Stromal cell of bone marrow (primary cell): ENCODE data around the gene NREP.

ENCODE experiments used
- DNase-seq: peaks from one replicate; pipeline ENCODE4 v3.0.0-alpha.2; 2012; ENCODE audit warnings: low read depth

NREP gene

DNA sequence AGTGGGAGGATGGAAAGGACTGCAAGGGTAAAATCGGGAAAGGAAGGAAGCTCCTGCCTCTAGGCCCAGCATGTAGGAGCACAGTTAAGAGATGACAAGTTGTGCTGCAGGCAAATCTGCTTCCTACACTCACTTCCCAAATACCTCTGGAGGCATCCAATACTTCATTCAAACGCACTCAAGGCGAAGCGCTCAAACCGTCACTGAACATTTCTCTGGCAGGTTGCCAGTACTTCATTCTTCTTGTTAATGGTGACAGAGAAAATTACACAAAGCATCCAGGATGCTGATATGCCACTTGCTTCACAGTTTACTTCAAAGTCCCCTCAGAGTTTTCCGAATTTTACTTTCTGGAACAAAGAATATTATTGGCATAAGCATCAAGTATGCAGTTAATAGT, 59.8 kb downstream of the NREP start:
- DNase-seq, result no peak

DNA sequence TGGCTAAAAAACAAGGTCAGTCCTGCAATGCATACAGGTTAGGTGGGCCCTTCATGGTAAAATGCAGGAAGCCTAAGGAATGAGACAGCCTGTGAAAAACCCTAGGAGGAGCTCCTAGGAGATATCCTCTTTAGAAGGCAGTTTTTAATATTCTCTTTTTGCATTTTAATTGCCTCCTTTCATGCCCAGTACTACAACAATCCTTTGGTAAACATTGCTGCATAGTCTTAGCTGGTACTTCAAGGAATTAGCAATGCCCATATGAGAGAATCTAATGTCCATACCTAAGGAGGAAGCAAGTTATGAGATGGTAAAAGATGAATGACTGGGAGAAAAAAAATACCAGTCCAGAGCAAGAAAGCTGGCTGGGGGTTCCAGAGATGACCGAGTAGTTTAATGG, 61.0 kb downstream of the NREP start:
- no peak for DNase-seq

DNA sequence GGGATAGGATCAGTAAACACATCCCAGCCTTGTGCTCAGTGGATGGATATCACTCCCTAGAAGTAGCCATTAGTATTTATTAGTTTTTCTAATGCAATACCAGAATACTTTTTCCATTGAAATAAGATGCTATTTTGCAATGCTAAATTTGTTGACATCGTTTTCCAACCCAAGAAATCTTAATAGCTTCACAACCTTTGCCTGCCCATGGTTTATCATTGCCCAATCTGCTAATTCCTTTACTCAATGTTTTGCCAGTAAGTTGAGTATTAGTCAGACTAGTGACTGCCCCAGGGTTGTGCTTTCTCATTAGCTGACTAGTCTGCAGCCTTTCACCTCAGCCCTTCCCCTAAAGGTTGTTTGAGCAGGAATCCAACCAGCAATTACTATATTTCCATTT, 62.9 kb downstream of the NREP start:
- DNase-seq, result peak; percentile 77

DNA sequence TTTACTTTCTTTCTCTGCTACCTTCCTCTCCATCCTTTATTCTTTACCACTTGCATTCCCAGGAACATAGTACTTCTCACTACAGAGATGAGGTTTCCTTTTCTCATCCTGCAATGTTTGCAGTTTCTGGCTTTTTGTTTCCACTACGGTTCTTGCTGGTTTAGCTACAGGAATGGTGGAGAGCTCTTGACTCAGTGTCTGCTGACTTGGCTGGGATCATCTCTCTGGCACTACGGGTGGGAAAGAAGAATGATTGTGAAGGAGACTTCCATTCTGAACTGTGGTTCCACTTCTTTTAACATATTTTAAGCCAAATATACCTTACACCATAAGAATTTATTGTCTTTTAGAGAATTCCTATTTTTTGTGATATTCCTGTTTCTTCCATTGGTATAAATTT, 65.1 kb downstream of the NREP start:
- peak; percentile 76 for DNase-seq

DNA sequence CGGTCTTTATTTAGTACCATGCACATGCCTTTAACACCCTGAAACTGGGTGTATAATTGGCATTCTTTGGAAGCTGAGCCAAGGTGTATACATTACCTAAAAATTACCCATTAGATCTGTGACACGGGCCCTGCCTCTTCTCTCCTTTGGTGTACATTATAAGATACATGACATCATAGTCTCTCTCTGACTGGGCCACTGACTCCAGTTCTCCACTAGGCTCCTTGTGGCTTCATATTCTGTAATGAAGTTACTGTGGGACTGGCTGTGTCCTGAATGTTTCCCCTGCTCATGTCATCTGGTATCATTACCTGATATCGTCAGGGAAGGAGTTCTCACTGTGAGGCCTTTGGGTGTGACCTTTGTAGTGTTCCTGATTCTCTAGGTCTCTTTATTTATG, 65.5 kb downstream of the NREP start:
- no peak for DNase-seq

- no peak for DNase-seq
Measured at GRCh38 chr5:111689357-111689935, 67.5 kb downstream of the NREP start.

GRCh38 chr5:111685969-111686368, 71.0 kb downstream of the NREP start:
- DNase-seq, result no peak

GRCh38 chr5:111682641-111683040, 74.4 kb downstream of the NREP start:
- DNase-seq, result no peak

DNA sequence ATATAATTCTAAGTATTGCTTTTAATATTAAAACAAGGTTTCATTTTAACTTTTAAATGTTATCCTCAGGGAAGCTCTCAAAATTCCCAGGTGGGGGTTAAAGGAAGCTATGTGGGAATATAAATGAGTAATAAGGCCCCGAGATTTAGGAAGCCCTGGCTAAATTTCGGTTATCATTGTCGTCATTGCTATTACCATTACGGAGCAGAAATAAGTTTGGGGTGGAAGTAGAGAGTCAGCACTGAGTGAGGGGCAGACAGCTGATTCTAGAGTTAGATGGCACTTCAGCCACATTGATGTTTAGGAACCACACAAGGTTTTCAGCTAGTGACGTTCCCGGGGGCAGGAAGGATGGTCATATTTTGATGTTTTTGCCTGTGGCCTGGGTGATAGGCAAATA, 74.9 kb downstream of the NREP start:
- DNase-seq, result no peak

GRCh38 chr5:111681414-111682120, 75.4 kb downstream of the NREP start:
- no peak for DNase-seq

DNA sequence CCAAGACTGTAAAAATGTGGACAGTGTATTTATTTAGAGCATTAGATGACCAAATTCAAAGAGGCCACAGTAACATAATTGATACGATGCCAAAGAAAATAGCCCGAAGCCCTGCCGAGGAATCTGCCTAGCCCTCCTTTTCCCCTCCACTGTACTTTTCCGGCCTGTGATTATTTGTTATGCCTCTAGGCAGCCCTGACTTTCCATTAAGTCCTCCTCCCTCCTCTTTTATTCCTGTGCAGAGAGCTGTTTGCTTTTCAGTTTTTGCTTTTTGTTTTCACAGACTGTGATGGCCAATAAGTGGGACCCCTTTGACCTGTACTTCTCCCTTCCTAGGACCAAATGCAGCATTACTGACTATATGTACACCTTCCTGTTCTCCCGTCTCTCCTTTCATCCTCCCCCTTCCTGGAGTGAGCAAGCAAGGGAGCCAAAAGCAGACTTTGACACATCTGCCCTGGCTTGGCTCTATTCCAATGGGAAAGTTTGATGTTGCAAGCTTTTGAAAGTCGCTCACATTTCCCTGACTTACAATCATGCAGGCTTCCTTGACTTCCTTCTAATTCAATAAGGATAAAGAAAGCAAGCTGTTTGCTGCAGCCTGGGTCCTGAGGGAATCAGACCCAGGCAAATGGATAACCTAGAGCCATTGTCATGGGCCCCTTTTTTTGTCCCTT, 76.1 kb downstream of the NREP start:
- DNase-seq, result peak; percentile 92

GRCh38 chr5:111679611-111680010, 77.4 kb downstream of the NREP start:
- DNase-seq, result no peak
